ENCODE measurements around the gene APOL2. TPM values are rescaled to one million over a fixed set of nuclear protein-coding genes. Genes with fewer than 3 reads are reported as not detected.

Gene APOL2
- total RNA-seq, 1 donor from 2014 or later, result 51.6 TPM

- DNase-seq (no peak), ATAC-seq (no peak)
- TF ChIP-seq CTCF (IDR thresholded peaks at IDR 0.05), result no peak
- Histone ChIP-seq H3K27me3 (no peaks in the 10 kb centered on the region), H3K4me1 (peaks cover 5% of the 10 kb centered on the region), H3K36me3 (peaks cover 8% of the 10 kb centered on the region), H3K4me3 (no peak overlapping the region), H3K9me3 (no peaks in the 10 kb centered on the region), H3K27ac (no peak overlapping the region)
- intact Hi-C loops (cut with DNase I), result no loop called here
Measured at GRCh38 chr22:36222887-36223450, 16.4 kb downstream of the APOL2 start.

- peaks cover 5% of the 10 kb centered on the region for H3K4me1 ChIP-seq
- peak; percentile 63 for TF ChIP-seq CTCF (IDR thresholded peaks at IDR 0.05)
- no peaks in the 10 kb centered on the region for H3K36me3 ChIP-seq
- H3K9me3 ChIP-seq, result no peaks in the 10 kb centered on the region
- intact Hi-C loops (cut with DNase I), result no loop called here
- ATAC-seq (peak; percentile 82), DNase-seq (no peak)
- H3K27ac ChIP-seq, result no peak overlapping the region
- H3K4me3 ChIP-seq, result no peak overlapping the region
- no peaks in the 10 kb centered on the region for H3K27me3 ChIP-seq
Measured at GRCh38 chr22:36221799-36222751, 17.3 kb downstream of the APOL2 start.

- intact Hi-C loops (cut with DNase I), result no loop called here
- ATAC-seq, result peak; percentile 74
- no peaks in the 10 kb centered on the region for H3K27me3 ChIP-seq
- no peak overlapping the region for H3K4me3 ChIP-seq
- H3K9me3 ChIP-seq, result no peaks in the 10 kb centered on the region
- H3K36me3 ChIP-seq, result no peaks in the 10 kb centered on the region
- DNase-seq, result no peak
- peaks cover 5% of the 10 kb centered on the region for H3K4me1 ChIP-seq
- no peak for TF ChIP-seq CTCF (IDR thresholded peaks at IDR 0.05)
- no peak overlapping the region for H3K27ac ChIP-seq
Measured at GRCh38 chr22:36220451-36220921, 18.8 kb downstream of the APOL2 start.

GRCh38 chr22:36218648-36219193 lies 20.6 kb downstream of the APOL2 start:
- no peak overlapping the region for H3K4me3 ChIP-seq
- no peaks in the 10 kb centered on the region for H3K27me3 ChIP-seq
- no peak for ATAC-seq
- DNase-seq, result no peak
- H3K4me1 ChIP-seq, result peaks cover 8% of the 10 kb centered on the region
- H3K36me3 ChIP-seq, result no peaks in the 10 kb centered on the region
- intact Hi-C loops (cut with DNase I), result no loop called here
- TF ChIP-seq CTCF (IDR thresholded peaks at IDR 0.05), result no peak
- H3K27ac ChIP-seq, result no peak overlapping the region
- no peaks in the 10 kb centered on the region for H3K9me3 ChIP-seq

- no peak overlapping the region for H3K4me3 ChIP-seq
- H3K36me3 ChIP-seq, result no peaks in the 10 kb centered on the region
- no peaks in the 10 kb centered on the region for H3K27me3 ChIP-seq
- ATAC-seq, result no peak
- H3K9me3 ChIP-seq, result no peaks in the 10 kb centered on the region
- peaks cover 22% of the 10 kb centered on the region for H3K4me1 ChIP-seq
- H3K27ac ChIP-seq, result no peak overlapping the region
- DNase-seq, result no peak
- intact Hi-C loops (cut with DNase I), result no loop called here
- no peak for TF ChIP-seq CTCF (IDR thresholded peaks at IDR 0.05)
Measured at GRCh38 chr22:36215981-36216380, 23.3 kb downstream of the APOL2 start.

All from upper lobe of right lung (tissue), 1 donor.